ENCODE data around the gene PDHX. TPM values are rescaled to one million over a fixed set of nuclear protein-coding genes. Genes with fewer than 3 reads are reported as not detected.
"Not testable (repeated sequence)": the region's sequence is repeated elsewhere in the genome, so short reads cannot be mapped to it uniquely, and the experiment has no call there.

The PDHX gene
- total RNA-seq, 1 experiment from 2014 or later = 59.7 TPM

- DNase-seq (ENCODE audit: low spot score) = no peak
Measured at GRCh38 chr11:35017528-35018342, 101.3 kb downstream of the PDHX start.

- DNase-seq (ENCODE audit: low spot score) = no peak
Measured at GRCh38 chr11:35021589-35021988, 105.2 kb downstream of the PDHX start.

GRCh38 chr11:35023940-35024339, 107.5 kb downstream of the PDHX start:
- not testable (repeated sequence) for DNase-seq (ENCODE audit: low spot score)

GRCh38 chr11:35028007-35028406, 111.6 kb downstream of the PDHX start:
- not testable (repeated sequence) for DNase-seq (ENCODE audit: low spot score)

- DNase-seq (ENCODE audit: low spot score) = peak; percentile 89
Measured at GRCh38 chr11:35029979-35030682, 113.7 kb downstream of the PDHX start.

- DNase-seq (ENCODE audit: low spot score) = peak; percentile 99
Measured at GRCh38 chr11:35030716-35031213, 114.3 kb downstream of the PDHX start.

- DNase-seq (ENCODE audit: low spot score) = no peak
Measured at GRCh38 chr11:35031346-35031745, 114.9 kb downstream of the PDHX start.

GRCh38 chr11:35031867-35032266, 115.4 kb downstream of the PDHX start:
- no peak for DNase-seq (ENCODE audit: low spot score)

GRCh38 chr11:35033011-35033410, 116.6 kb downstream of the PDHX start:
- no peak for DNase-seq (ENCODE audit: low spot score)

GRCh38 chr11:35034401-35034800, 118.0 kb downstream of the PDHX start:
- no peak for DNase-seq (ENCODE audit: low spot score)

- DNase-seq (ENCODE audit: low spot score) = peak; percentile 99
Measured at GRCh38 chr11:35035894-35036408, 119.5 kb downstream of the PDHX start.

GRCh38 chr11:35036639-35037038, 120.2 kb downstream of the PDHX start:
- no peak for DNase-seq (ENCODE audit: low spot score)

GRCh38 chr11:35038211-35038928, 122.0 kb downstream of the PDHX start:
- DNase-seq (ENCODE audit: low spot score) = no peak

GRCh38 chr11:35039076-35039475, 122.7 kb downstream of the PDHX start:
- DNase-seq (ENCODE audit: low spot score) = peak; percentile 39

- peak; percentile 88 for DNase-seq (ENCODE audit: low spot score)
Measured at GRCh38 chr11:35040221-35040942, 124.0 kb downstream of the PDHX start.

GRCh38 chr11:35041070-35041554, 124.7 kb downstream of the PDHX start:
- DNase-seq (ENCODE audit: low spot score) = no peak

- DNase-seq (ENCODE audit: low spot score) = no peak
Measured at GRCh38 chr11:35042224-35042623, 125.8 kb downstream of the PDHX start.

GRCh38 chr11:35042913-35043312, 126.5 kb downstream of the PDHX start:
- no peak for DNase-seq (ENCODE audit: low spot score)

- DNase-seq (ENCODE audit: low spot score) = peak; percentile 34
Measured at GRCh38 chr11:35043936-35044335, 127.5 kb downstream of the PDHX start.

GRCh38 chr11:35045236-35045820, 128.9 kb downstream of the PDHX start:
- DNase-seq (ENCODE audit: low spot score) = no peak

Data from A172 (cell line).